ENCODE measurements around the gene CENPL.
"Not testable (repeated sequence)": the region's sequence is repeated elsewhere in the genome, so short reads cannot be mapped to it uniquely, and the experiment has no call there.

Gene CENPL

DNA sequence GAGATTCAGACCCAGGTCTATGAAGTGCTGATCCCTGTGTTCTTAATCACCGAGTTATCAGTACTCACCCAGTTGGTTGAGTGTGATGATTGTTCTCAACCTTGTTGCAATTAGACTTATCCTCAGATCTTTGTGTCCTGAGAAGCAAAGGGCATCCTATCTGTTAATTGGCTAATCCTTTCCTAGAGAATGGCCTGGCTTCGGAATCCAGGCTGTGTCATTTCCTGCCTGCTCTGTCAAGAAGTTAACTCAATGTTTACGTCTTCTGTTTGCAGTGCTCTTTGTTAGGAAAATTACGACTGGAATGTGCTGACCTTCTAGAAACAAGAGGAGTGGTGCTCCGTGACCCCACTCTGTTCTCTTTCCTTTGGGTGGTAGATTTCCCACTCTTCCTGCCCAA is 28.4 kb upstream of the CENPL start:
- no peaks in the 10 kb centered on the region for H3K27me3 ChIP-seq (ENCODE audit: control insufficient read depth, insufficient read depth, low read length)
- peaks cover 10% of the 10 kb centered on the region for H3K4me1 ChIP-seq (ENCODE audit: control insufficient read depth, low read depth, low read length)
- no peaks in the 10 kb centered on the region for H3K9me3 ChIP-seq (ENCODE audit: control insufficient read depth, low read depth, low read length)
- H3K27ac ChIP-seq (ENCODE audit: low read length) = peak overlapping the region; percentile 24
- H3K9ac ChIP-seq (ENCODE audit: low read length) = no peak overlapping the region
- H3K36me3 ChIP-seq (ENCODE audit: control insufficient read depth, low read depth, low read length) = peaks cover 44% of the 10 kb centered on the region
- H3K4me3 ChIP-seq (ENCODE audit: low read length) = no peak overlapping the region

DNA sequence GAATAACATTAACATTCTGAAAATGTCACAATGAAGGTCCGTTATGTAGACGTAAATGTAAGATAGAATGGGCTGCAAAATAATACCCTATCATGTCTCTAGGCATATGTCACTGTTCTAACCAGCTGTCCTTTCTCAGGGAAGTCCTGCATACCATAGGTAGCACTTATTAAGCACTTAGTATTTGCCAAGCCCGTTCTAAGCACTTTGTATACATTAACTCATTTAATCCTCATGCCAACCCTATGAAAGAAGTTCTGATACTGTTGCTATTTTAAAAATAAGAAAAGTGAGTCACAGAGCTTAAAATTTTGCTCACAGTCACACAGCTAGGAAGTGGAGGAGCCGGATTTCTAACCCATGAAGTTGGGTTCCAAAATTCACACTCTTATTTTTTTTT is 27.4 kb upstream of the CENPL start:
- Histone ChIP-seq H3K9me3 (ENCODE audit: control insufficient read depth, low read depth, low read length) (no peaks in the 10 kb centered on the region), H3K27ac (ENCODE audit: low read length) (no peak overlapping the region), H3K9ac (ENCODE audit: low read length) (no peak overlapping the region), H3K4me3 (ENCODE audit: low read length) (no peak overlapping the region), H3K27me3 (ENCODE audit: control insufficient read depth, insufficient read depth, low read length) (no peaks in the 10 kb centered on the region), H3K36me3 (ENCODE audit: control insufficient read depth, low read depth, low read length) (peaks cover 34% of the 10 kb centered on the region), H3K4me1 (ENCODE audit: control insufficient read depth, low read depth, low read length) (peaks cover 10% of the 10 kb centered on the region)

DNA sequence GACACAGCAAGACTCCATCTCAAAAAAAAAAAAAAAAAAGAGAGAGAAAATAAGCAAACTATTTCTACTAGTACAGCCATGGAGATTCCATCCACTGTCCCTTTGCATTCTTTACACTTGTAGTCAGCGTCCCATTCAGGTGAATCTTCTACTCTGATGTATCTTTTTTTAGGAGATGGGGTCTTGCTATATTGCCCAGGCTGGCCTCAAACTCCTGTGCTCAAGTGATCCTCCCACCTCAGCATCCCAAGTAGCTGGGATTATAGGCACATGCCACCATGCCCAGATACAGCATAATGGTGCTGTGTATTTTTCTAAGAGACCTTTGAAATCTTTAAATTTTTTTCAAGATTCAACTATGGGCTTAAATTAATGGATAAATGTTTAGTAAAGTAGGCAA is 8.1 kb upstream of the CENPL start:
- Histone ChIP-seq H3K4me3 (ENCODE audit: low read length) (no peak overlapping the region), H3K27me3 (ENCODE audit: control insufficient read depth, insufficient read depth, low read length) (no peaks in the 10 kb centered on the region), H3K9ac (ENCODE audit: low read length) (no peak overlapping the region), H3K9me3 (ENCODE audit: control insufficient read depth, low read depth, low read length) (no peaks in the 10 kb centered on the region), H3K4me1 (ENCODE audit: control insufficient read depth, low read depth, low read length) (no peaks in the 10 kb centered on the region), H3K27ac (ENCODE audit: low read length) (no peak overlapping the region), H3K36me3 (ENCODE audit: control insufficient read depth, low read depth, low read length) (peaks cover 34% of the 10 kb centered on the region)

DNA sequence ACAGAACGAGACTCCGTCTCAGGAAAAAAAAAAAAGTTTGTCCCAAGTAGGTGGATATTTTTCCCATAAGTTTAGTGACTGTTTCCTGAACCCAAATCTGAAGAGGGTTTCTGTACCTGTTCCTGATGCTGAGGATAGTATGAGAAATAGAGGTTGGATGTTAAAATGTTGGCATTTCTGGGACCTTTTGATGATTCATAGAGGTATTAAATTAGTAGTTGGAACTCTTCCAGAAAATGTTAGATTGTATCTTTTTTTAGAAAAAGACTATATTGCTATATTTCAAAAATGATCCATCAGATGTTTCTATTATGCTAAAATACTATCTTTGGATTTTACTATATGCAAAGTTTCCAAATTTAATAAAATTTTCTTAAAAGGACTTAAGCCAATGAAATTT is 2.9 kb upstream of the CENPL start:
- H3K4me3 ChIP-seq (ENCODE audit: low read length) = no peak overlapping the region
- no peaks in the 10 kb centered on the region for H3K9me3 ChIP-seq (ENCODE audit: control insufficient read depth, low read depth, low read length)
- H3K9ac ChIP-seq (ENCODE audit: low read length) = no peak overlapping the region
- H3K4me1 ChIP-seq (ENCODE audit: control insufficient read depth, low read depth, low read length) = peaks cover 6% of the 10 kb centered on the region
- peaks cover 11% of the 10 kb centered on the region for H3K36me3 ChIP-seq (ENCODE audit: control insufficient read depth, low read depth, low read length)
- no peaks in the 10 kb centered on the region for H3K27me3 ChIP-seq (ENCODE audit: control insufficient read depth, insufficient read depth, low read length)
- no peak overlapping the region for H3K27ac ChIP-seq (ENCODE audit: low read length)

DNA sequence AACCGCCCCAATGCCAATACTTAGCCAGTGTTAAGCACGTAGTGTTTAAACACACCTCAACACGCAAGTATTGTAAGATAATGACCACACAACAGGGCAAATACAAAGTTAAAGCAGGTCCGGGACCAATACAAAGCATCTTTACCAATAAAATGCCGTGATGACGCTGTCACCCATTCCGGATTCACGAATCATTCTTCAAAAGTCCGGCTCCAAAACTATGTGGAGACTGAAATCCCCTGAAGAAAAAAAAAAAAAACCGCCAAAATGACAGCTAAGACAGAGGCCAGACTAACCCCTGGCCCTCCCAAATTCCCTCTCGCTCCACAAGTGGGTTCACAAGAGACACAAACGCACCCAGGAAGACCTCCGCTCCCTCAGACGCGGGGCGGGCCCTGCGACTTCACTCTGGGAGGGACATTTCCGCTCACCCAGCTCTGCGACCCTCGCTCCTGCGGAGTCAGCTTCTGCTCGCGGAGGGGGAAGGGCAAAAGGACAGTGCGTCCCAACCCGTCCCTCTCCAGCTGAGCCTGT is 835 bp downstream of the CENPL start:
- H3K4me3 ChIP-seq (ENCODE audit: low read length) = peak overlapping the region; percentile 97
- H3K27me3 ChIP-seq (ENCODE audit: control insufficient read depth, insufficient read depth, low read length) = no peaks in the 10 kb centered on the region
- no peaks in the 10 kb centered on the region for H3K9me3 ChIP-seq (ENCODE audit: control insufficient read depth, low read depth, low read length)
- peak overlapping the region; percentile 81 for H3K27ac ChIP-seq (ENCODE audit: low read length)
- peak overlapping the region; percentile 97 for H3K9ac ChIP-seq (ENCODE audit: low read length)
- peaks cover 6% of the 10 kb centered on the region for H3K4me1 ChIP-seq (ENCODE audit: control insufficient read depth, low read depth, low read length)
- peaks cover 5% of the 10 kb centered on the region for H3K36me3 ChIP-seq (ENCODE audit: control insufficient read depth, low read depth, low read length)

DNA sequence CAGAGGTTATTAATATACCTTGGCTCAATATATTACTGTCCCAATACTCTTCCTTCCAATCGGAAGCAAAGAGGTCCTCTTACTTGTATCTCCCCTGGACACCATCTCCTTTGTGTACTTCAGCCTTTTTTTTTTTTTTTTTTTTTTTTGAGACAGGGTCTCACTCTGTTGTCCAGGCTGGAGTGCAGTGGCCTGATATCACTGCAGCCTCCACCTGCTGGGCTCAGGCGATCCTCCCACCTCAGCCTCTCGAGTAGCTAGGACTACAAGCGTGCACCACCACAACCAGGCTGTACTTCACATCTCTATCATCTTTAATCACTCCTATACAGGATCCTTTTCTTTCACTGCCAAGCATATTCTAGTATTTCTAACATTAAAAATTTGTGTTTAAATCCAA is 3.0 kb downstream of the CENPL start:
- H3K27me3 ChIP-seq (ENCODE audit: control insufficient read depth, insufficient read depth, low read length) = no peaks in the 10 kb centered on the region
- H3K27ac ChIP-seq (ENCODE audit: low read length) = no peak overlapping the region
- no peaks in the 10 kb centered on the region for H3K9me3 ChIP-seq (ENCODE audit: control insufficient read depth, low read depth, low read length)
- H3K4me3 ChIP-seq (ENCODE audit: low read length) = no peak overlapping the region
- H3K4me1 ChIP-seq (ENCODE audit: control insufficient read depth, low read depth, low read length) = peaks cover 6% of the 10 kb centered on the region
- H3K9ac ChIP-seq (ENCODE audit: low read length) = no peak overlapping the region
- H3K36me3 ChIP-seq (ENCODE audit: control insufficient read depth, low read depth, low read length) = peaks cover 12% of the 10 kb centered on the region

DNA sequence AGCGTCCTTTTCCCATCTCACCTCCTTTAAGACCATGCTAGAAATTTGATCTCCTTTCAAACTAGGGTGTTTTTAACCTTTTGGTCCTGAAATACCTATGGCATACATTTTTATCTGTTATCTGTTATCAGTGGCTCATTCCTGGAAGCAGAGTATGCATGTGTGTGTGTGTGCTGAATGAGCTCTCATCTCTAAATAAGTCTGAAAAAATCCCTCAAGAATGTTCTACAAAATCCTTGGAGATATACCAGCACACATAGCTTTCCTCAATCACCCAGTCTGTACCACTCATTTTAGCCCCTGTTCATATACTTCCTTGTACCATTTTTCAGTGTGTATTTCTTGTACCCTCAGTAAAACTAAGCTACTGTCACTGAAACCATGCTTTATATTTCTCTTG is 6.2 kb downstream of the CENPL start:
- no peak overlapping the region for H3K4me3 ChIP-seq (ENCODE audit: low read length)
- no peaks in the 10 kb centered on the region for H3K9me3 ChIP-seq (ENCODE audit: control insufficient read depth, low read depth, low read length)
- no peak overlapping the region for H3K27ac ChIP-seq (ENCODE audit: low read length)
- peaks cover 6% of the 10 kb centered on the region for H3K4me1 ChIP-seq (ENCODE audit: control insufficient read depth, low read depth, low read length)
- peaks cover 12% of the 10 kb centered on the region for H3K36me3 ChIP-seq (ENCODE audit: control insufficient read depth, low read depth, low read length)
- H3K9ac ChIP-seq (ENCODE audit: low read length) = no peak overlapping the region
- H3K27me3 ChIP-seq (ENCODE audit: control insufficient read depth, insufficient read depth, low read length) = no peaks in the 10 kb centered on the region

DNA sequence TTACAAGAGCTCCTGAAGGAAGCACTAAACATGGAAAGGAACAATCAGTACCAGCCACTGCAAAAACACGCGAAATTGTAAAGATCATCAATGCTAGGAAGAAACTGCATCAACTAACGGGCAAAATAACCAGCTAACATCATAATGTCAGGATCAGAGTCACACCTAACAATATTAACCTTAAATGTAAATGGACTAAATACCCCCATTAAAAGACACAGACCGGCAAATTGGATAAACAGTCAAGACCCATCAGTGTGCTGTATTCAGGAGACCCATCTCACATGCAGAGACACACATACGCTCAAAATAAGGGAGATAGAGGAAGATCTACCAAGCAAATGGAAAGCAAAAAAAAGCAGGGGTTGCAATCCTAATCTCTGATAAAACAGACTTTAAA is 11.0 kb downstream of the CENPL start:
- H3K9ac ChIP-seq (ENCODE audit: low read length); H3K27ac ChIP-seq (ENCODE audit: low read length); H3K27me3 ChIP-seq (ENCODE audit: control insufficient read depth, insufficient read depth, low read length); H3K4me3 ChIP-seq (ENCODE audit: low read length); H3K4me1 ChIP-seq (ENCODE audit: control insufficient read depth, low read depth, low read length); H3K9me3 ChIP-seq (ENCODE audit: control insufficient read depth, low read depth, low read length): not testable (repeated sequence)
- peaks cover 15% of the 10 kb centered on the region for H3K36me3 ChIP-seq (ENCODE audit: control insufficient read depth, low read depth, low read length)

DNA sequence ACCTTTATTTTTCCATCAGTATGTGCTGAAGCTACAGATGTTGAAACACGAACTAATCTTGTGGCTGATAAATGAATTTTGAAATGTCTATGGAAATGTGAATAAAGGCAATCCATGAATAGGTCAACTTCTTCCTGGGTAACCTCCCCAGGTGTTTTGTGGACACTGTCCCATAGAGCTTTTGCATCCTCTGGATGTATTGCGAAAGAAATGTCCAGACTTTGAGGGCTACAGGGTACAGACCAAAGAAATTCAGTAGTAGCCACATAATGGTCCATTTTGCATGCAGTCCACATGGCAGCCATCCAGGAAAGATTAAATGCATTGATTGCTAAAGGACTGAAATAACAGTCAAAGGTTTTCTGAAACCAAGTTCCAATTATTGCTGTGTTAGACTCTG is 21.7 kb downstream of the CENPL start:
- Histone ChIP-seq H3K27me3 (ENCODE audit: control insufficient read depth, insufficient read depth, low read length) (no peaks in the 10 kb centered on the region), H3K4me3 (ENCODE audit: low read length) (no peak overlapping the region), H3K4me1 (ENCODE audit: control insufficient read depth, low read depth, low read length) (no peaks in the 10 kb centered on the region), H3K27ac (ENCODE audit: low read length) (no peak overlapping the region), H3K9me3 (ENCODE audit: control insufficient read depth, low read depth, low read length) (no peaks in the 10 kb centered on the region), H3K36me3 (ENCODE audit: control insufficient read depth, low read depth, low read length) (peaks cover 36% of the 10 kb centered on the region), H3K9ac (ENCODE audit: low read length) (no peak overlapping the region)

DNA sequence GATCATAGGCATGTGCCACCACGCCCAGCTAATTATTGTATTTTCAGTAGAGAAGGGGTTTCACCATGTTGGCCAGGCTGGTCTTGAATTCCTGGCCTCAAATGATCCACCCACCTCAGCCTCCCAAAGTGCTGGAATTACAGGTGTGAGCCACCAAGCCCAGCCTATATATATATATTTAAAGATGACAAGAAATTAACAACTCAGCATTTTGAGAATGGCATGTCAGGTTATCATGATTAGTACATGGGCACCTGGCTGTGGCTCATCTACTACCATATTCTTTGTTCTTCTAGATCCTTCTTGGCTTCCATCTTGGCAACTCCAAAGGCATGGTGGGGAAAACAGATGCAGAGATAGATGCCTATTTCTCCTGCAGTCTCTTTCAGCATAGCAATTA is 24.7 kb downstream of the CENPL start:
- H3K27ac ChIP-seq (ENCODE audit: low read length); H3K9ac ChIP-seq (ENCODE audit: low read length); H3K4me1 ChIP-seq (ENCODE audit: control insufficient read depth, low read depth, low read length); H3K9me3 ChIP-seq (ENCODE audit: control insufficient read depth, low read depth, low read length); H3K4me3 ChIP-seq (ENCODE audit: low read length); H3K27me3 ChIP-seq (ENCODE audit: control insufficient read depth, insufficient read depth, low read length): not testable (repeated sequence)
- peaks cover 21% of the 10 kb centered on the region for H3K36me3 ChIP-seq (ENCODE audit: control insufficient read depth, low read depth, low read length)

DNA sequence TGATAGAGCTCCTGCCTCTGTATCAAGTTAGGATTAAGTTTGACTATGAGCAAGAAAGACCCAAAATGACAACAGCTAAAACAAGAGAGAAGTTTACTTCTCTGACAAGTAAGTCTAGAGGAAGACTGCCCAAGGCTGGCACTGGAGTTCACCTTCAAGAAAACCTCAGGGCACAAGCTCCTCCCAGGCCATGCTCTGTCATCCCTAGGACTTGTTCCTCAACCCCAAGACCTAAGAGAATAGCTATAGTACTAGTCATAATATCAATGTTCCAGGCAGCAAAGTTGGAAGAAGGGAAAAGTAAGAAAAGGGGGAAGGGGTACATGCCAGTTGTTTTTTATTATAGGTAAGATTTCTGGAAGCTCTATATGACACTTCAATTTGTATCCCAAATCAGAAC is 26.6 kb downstream of the CENPL start:
- Histone ChIP-seq H3K36me3 (ENCODE audit: control insufficient read depth, low read depth, low read length) (peaks cover 15% of the 10 kb centered on the region), H3K4me3 (ENCODE audit: low read length) (no peak overlapping the region), H3K27ac (ENCODE audit: low read length) (no peak overlapping the region), H3K9ac (ENCODE audit: low read length) (no peak overlapping the region), H3K27me3 (ENCODE audit: control insufficient read depth, insufficient read depth, low read length) (no peaks in the 10 kb centered on the region), H3K4me1 (ENCODE audit: control insufficient read depth, low read depth, low read length) (no peaks in the 10 kb centered on the region), H3K9me3 (ENCODE audit: control insufficient read depth, low read depth, low read length) (no peaks in the 10 kb centered on the region)

DNA sequence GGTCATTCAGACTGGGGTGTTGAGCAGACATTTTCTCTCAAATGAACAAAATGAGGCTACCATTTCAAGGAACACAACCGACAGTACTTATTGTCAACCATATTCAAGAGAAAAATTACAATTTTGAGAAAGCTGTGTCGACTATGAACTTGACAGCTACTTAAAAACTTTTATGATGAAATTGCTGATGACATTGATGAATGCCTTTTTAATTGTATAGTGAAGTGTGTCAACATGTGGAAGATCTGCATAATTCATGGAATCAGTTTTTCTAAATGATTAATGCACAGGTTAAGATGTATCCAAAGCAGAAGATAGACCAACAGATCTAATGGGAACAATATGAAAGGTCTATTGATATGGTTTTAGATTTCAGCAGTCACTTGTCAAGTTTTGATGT is 34.8 kb downstream of the CENPL start:
- no peak overlapping the region for H3K4me3 ChIP-seq (ENCODE audit: low read length)
- no peak overlapping the region for H3K27ac ChIP-seq (ENCODE audit: low read length)
- H3K4me1 ChIP-seq (ENCODE audit: control insufficient read depth, low read depth, low read length) = no peaks in the 10 kb centered on the region
- H3K9me3 ChIP-seq (ENCODE audit: control insufficient read depth, low read depth, low read length) = no peaks in the 10 kb centered on the region
- H3K36me3 ChIP-seq (ENCODE audit: control insufficient read depth, low read depth, low read length) = peaks cover 3% of the 10 kb centered on the region
- H3K9ac ChIP-seq (ENCODE audit: low read length) = no peak overlapping the region
- H3K27me3 ChIP-seq (ENCODE audit: control insufficient read depth, insufficient read depth, low read length) = no peaks in the 10 kb centered on the region
